ENCODE data around the gene MTARC2.
A peak's percentile ranks its signal among the peaks of the same experiment; 100 is the strongest.
"Not testable (repeated sequence)": the region's sequence is repeated elsewhere in the genome, so short reads cannot be mapped to it uniquely, and the experiment has no call there.

MTARC2 gene

GRCh38 chr1:220748089-220748934, at the start of gene MTARC2:
TSS of gene MTARC2 (plus strand) at chr1:220748322. CDS start at chr1:220748532, 210 bp downstream.
- peak; percentile 89 for DNase-seq (ENCODE audit: low spot score)

DNA sequence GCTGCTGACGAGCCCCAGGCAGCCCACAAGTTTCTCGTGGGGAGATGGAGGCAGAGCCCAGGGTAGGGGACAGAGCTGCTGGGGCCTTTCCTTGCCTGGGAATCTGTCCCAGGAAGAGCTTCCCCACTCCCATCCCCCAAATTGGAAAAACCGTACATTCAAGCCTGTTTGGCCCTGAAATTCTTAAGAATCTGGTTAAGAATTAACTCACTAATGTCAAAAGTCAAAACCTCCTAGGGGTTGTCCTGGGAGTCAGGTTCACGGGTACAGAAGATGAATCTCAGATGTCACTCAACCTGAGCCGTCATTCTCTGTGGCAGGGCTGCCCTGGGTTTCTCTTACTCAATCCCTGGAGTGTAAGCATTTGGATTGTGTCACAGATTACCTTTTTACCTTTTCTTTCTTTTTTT, 49.5 kb upstream of the MTARC2 start:
- DNase-seq (ENCODE audit: low spot score) = no peak

- no peak for DNase-seq (ENCODE audit: low spot score)
Observed at GRCh38 chr1:220699044-220699443, 49.1 kb upstream of the MTARC2 start.

- no peak for DNase-seq (ENCODE audit: low spot score)
Observed at GRCh38 chr1:220700556-220701179, 47.5 kb upstream of the MTARC2 start.

DNA sequence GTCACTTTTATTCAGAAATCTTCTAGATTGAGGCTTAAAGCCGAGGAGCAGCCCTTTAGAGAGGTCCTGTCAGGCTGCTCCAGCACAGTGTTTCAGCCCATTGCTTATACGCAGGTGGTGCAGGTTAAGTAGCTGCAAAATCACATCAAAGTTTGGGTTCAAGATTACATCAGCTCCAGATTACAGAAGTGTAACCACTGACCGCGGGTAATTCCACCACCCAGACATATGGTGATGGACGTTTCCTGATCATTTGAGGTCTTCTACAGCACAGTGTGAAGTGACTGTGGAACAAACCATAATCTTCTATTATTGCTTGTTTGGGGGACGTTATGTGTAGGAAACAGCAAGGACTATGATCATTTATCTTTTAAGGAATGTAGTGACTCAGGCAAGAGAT, 46.1 kb upstream of the MTARC2 start:
- no peak for DNase-seq (ENCODE audit: low spot score)

- no peak for DNase-seq (ENCODE audit: low spot score)
Observed at GRCh38 chr1:220702733-220703270, 45.3 kb upstream of the MTARC2 start.

- no peak for DNase-seq (ENCODE audit: low spot score)
Observed at GRCh38 chr1:220703305-220703704, 44.8 kb upstream of the MTARC2 start.

DNA sequence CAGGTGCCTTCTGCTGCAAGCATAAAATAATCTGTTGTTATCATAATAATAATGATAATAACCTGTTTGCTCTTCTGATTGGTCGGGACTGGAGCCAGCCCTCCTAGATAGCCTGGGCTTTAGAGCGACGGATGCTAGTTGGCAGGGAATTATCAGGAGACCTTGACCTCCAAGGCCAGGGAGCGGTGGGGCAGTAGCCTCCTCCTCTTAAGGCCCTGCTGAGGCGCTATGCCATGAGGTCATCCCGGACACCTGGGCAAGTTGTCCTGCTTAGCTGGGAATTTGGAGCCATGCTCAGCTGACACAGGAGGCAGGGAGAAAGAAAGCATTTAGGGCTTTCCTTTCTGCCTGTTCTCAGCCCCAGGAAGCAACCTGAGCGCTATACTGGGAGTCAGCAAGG, 42.3 kb upstream of the MTARC2 start:
- no peak for DNase-seq (ENCODE audit: low spot score)

GRCh38 chr1:220706480-220706879, 41.6 kb upstream of the MTARC2 start:
- DNase-seq (ENCODE audit: low spot score) = no peak

DNA sequence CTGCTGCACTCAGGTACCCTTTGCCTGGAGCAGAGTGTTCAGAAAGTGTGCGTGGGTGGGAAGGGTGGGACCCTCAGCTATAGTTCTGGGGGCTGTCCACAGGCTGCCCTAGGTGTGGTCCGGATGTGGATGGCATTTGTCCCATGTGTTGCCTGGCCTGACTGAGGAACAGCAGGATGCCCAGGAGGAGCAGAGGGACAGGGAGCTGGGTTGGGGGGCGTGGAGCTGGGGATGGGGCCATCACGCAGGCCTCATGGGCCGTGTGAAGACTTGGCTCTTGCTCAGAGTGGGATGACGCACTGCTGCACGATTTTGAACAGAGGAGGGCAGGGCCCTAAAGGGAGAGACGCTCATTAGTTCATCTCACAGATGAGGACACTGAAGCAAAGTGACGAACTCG, 41.0 kb upstream of the MTARC2 start:
- DNase-seq (ENCODE audit: low spot score) = no peak

GRCh38 chr1:220708244-220708643, 39.9 kb upstream of the MTARC2 start:
- DNase-seq (ENCODE audit: low spot score) = no peak

DNA sequence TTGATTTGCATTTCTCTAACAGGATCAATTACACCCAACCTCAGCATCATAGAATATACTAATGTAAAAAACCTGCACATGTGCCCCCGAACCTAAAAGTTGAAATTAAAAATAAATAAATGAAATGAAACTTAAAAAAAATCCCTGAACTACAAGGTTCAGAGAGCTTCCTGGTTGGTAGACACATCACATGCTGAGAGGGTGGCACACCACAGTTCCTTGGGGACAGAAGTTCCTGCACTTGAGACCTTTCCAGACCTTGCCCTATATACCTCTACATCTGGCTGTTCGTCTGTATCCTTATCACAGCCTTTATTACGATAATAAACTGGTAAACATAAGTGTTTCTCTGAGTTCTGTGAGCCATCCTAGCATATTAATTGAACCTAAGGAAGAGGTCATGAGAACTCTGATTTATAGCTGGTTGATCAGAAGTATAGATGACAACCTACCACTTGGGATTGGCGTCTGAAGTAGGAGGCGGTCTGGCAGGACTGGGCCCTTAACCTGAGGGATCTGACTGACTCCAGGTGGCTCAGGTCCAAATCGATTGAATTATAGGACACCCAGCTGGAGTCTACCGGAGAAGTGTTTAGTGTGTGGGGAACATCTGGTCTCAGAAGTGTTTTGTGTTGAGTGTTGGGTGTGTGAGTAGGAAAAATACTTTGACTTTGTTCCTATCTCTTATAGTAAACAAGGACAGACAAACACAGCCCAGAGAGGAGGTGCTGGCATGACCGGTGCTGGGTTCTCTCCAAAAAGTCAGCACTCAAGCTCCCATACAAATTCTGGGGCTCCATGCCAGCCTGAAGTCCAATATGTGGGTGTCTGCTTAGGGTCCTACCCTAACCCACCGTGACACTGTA, 39.0 kb upstream of the MTARC2 start:
- no peak for DNase-seq (ENCODE audit: low spot score)

- no peak for DNase-seq (ENCODE audit: low spot score)
Observed at GRCh38 chr1:220710333-220710732, 37.8 kb upstream of the MTARC2 start.

DNA sequence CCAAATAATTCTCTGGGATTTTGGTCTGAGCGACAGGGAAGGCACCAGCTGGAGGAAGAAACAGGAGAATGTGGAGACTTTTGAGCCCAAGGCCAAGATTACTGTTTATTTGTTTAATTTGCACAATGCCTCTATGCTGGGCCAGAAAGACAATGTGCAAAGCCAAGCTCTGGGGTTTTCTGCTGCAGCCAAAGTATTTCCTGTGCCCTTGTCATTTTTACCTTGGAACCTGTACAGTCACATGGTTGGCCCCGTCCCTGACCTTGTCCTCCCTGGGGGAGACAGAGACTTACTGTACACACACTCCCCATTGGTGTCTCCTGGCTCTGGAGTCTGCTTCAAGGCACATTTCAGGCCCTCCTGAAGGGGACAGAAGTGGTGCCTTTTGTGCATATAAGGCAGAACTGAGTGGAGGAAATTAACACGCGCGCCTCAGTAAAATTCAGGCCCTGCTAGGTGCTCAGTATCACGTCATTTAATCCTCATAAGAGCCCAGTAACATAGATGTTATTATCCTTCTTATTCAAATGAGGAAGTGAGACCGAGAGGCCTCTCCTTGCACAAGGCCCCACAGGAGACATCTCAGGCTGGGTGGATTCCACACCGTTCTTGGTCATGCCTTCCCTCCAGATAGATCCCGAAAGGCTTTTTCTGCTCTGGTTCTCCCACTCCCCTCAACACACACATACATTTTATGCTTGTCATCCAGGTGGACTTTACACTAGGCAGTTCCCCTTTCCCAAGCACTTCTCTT, 36.9 kb upstream of the MTARC2 start:
- no peak for DNase-seq (ENCODE audit: low spot score)

DNA sequence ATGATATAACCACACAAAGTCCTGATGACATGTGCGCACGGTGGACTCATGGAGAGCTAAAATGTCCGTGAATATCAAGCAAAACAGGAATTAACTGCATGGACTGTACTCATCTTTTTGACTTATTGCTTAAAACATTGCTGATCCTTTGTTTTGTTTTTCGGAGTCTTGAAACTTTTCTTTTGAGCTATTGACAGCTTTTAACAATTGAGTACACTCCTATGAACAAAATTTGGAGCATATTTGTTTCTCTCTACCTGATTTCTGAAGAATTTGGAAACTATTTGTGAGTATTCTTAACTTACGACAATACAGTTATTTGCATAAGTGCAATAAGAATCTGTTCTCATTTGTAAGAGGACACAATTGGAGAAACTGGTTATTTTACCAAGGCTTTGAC, 32.1 kb upstream of the MTARC2 start:
- not testable (repeated sequence) for DNase-seq (ENCODE audit: low spot score)

GRCh38 chr1:220717800-220718640, 30.1 kb upstream of the MTARC2 start:
- no peak for DNase-seq (ENCODE audit: low spot score)

DNA sequence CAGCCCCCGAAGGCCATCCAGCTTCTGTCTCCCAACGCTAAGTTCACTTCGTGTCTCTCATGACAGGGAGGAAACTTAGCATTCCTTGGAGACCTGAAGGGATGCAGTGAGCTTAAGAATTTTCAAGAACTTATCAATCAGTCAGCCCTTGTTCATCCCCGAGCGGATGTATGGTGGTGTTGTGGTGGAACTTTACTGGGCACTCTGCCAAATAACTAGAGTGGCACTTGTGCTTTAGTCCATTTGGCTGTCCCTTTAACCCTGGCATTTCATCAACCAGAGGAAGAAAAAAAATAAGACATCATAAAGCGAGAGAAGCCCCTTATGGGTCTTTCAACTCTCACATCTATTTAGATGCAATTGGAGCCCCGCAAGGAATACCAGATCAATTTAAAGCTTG, 26.9 kb upstream of the MTARC2 start:
- DNase-seq (ENCODE audit: low spot score) = not testable (repeated sequence)

DNA sequence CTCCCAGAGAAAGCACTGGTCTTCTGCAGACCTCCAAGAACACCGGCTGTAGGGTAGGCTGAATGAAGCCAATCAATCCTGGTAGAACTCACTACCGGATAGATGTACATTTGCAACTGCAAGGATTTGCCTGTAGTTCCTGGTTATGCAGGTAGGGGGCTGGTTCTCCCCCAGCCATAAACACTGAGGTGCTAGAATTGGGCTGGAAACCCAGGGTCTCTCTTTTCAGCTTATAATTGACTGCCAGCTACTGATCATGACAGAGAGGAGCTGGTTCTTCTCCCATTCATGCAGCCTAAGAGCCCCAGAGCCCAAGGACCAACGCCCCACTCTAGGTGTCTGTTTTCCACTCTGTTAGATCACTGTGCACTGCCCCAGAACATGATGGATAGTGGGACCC, 21.5 kb upstream of the MTARC2 start:
- no peak for DNase-seq (ENCODE audit: low spot score)

DNA sequence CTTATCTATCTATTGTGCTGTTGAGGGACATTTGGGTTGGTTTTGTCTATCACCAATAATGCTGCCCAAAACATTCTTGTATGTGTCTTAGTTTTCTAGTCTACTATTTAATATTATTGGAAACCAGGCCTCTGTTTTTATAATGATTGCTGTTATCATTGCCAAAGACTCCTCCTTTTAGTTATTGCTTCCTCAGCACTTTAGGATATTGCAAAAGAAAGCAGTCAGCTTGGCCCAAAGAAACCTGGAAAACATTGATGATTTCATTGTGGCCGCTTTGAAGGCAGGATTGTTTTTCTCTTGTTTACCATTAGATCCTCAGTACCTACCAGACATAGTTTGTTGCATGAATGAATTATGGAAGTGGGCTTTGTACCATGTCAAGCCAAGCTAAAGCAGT, 20.6 kb upstream of the MTARC2 start:
- no peak for DNase-seq (ENCODE audit: low spot score)

DNA sequence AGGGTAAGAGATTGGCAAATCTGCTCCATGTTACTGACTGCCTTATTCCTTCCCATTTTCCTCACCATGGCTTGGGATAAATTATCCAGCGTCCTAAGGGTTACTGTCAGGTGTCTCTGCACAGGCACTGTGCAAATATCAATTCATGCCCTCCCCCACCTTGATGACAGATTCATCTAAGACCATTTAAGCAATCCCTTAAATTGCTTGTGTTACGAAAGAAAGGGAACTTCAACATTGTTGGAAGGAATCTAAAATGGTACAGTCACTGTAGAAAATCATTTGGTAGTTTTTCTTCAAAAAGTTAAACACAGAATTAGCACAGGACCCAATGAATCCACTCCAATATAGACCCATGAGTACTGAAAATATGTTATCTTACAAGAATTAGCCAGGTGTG, 17.6 kb upstream of the MTARC2 start:
- no peak for DNase-seq (ENCODE audit: low spot score)

- DNase-seq (ENCODE audit: low spot score) = no peak
Observed at GRCh38 chr1:220732137-220732536, 16.0 kb upstream of the MTARC2 start.

All from AG20443 (cell line).